GM19238 (cell line): ENCODE results near the gene BMP6.

ENCODE experiments used
- DNase-seq: peaks from one replicate; pipeline ENCODE4 v3.0.0; 2011; ENCODE audit warnings: low spot score; ENCODE audit not compliant: insufficient read length

Gene BMP6

DNA sequence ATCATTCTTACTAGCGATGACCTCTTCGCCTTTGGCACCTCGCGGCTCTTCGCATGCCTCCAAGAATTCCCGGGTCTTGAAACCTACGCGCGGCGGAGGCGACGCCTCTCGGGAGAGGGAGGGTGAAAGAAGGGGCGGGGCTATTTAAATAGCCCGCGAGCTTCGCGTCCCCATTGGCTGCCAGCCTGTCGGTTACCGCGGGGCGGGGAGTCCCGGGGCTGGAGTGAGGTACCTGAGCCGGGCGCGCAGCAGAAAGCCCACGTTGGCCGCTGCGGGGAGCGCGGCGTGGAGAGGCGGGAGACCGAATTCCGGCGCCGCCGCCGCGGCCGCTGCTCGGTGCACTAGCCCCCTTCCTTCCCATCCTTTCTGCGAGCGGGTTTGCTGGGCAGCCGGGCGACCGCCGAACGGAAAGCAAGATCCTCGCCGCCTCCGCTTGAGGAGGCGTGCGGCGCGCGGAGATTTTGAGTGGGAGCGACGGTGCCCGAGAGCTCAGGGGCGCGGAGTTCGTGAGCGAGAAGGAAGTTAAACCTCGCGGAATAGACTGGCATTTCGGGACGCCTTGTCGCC is at the start of gene BMP6:
TSS of gene BMP6 (plus strand) at position 251 of the 567 bp plus-strand sequence. CDS start 857 bp downstream, outside the sequence.
- DNase-seq, result peak; percentile 85

DNA sequence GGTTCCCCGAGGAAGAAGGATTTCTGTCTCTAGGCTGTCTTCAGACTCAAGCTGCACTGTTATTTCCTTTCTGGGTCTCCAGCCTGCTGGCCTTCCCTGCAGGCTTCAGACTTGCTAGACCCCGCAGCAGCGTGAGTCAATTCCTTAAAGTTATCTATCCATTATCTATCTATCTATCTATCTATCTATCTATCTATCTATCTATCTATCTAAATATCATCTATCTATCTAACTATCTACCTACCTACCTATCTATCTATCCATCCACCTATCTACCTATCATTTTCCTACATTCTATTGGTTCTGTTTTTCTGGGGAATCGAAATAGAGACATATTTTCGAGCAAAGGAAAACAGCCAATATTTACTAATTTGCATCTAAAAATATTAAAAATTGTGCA is 48.7 kb upstream of the BMP6 start:
- DNase-seq, result no peak

DNA sequence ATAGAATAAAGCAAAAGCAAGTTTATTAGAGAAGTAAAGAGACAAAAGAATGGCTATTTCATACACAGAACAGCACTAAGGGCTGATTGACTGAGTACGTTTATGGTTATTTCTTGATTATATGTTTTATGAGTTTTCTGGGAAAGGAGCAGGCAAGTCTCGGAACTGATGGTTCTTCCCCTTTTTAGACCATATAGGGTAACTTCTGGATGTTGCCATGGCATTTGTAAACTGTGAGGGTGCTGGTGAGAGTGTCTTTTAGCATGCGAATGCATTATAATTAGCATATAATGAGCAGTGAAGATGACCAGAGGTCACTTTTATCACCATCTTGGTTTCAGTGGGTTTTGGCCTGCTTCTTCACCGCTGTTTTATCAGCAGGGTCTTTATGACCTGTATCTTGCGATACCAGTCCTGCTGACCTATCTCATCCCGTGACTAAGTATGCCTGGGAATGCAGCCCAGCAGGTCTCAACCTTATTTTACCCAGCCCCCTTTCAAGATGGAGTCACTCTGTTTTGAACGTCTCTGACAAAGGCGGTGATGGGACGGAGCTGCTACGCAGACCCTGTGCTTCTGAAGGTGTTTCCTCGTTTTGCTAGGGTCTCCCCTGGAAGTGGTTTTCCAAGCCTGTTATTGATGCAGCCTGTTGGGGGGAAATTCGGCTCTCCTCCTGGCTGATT is 45.4 kb upstream of the BMP6 start:
- DNase-seq, result no peak

- no peak for DNase-seq
These were observed 44.5 kb upstream of the BMP6 start for GRCh38 chr6:7681449-7681848.

GRCh38 chr6:7684076-7684475 is 41.8 kb upstream of the BMP6 start:
- no peak for DNase-seq

DNA sequence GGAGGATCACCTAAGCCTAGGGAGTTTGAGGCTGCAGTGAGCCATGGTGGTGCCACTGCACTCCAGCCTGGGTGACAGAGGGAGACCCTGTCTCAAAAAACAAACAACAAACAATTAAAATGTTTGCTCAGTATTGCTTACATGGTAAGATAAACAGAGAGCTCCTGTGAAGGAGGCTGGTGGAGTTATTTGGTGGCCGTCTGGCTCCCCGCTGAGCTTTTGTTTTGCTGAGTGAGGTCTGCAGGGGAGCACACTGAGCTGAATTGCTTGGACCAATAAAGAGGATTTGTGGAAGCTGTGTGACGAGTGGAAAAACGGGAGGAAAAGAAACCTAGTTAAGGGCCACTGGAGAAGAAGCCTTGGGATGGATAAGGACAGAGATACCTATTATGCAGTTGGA is 41.1 kb upstream of the BMP6 start:
- DNase-seq, result no peak

DNA sequence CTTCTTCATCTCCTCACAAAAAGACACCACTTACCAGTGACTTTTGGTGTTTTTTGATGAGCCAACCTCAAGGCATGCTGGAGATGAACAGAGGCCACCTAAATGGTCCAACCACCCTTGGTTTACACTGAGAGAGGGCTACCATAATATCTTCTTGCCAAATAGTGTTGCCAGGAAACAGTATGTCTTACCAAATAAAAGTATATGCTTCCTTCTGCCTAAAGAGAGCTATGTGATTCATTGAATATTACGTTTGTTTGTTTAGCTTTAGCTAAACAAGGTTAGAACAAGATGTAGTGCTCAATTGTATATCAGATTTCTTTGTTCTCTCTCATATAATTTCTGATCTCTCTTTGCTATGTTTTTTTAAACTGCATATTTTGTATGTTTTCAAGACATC is 40.6 kb upstream of the BMP6 start:
- no peak for DNase-seq

DNA sequence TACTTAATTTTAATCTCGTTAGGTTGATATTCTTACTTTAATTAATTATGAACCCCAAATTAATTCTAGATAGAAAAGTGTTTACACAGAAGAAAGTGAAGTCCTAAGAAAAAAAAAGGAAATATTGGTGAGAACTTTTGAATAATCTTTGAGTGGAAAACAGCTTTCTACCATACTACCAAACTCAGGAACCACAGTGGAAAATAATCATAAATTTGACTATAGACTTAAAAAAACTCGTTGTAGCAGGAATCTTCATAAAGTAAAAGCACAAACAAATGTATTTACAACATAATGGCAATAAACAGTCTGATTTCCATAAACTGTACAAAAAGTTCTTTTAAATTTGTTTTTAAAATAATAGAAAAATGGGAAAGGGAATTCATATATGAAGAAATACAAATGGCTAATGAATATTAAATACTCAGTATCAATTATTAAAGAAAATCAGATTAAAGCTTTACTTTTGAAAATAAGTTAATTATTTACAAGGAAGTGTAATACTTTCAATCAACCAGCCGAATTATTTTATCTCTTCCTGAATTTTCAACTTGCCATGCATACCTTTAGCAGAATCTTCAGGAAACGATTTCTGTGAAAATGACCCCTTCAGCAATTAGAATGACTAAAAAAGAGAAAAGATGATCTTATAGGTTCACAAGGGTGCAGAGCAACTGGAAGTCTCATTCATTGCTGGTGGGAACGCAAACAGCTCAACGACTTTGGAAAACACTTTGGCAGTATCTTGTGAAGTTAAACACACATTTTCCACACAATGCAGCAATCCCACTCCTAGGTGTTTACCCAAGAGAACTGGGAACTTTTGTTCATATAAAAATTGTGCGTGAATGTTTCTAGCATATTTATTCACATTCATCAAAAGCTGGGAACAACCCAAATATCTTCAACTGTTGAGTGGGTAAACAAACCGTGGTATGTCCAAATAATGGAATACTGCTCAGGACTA is 38.5 kb upstream of the BMP6 start:
- no peak for DNase-seq

GRCh38 chr6:7691021-7691420 is 34.9 kb upstream of the BMP6 start:
- no peak for DNase-seq

DNA sequence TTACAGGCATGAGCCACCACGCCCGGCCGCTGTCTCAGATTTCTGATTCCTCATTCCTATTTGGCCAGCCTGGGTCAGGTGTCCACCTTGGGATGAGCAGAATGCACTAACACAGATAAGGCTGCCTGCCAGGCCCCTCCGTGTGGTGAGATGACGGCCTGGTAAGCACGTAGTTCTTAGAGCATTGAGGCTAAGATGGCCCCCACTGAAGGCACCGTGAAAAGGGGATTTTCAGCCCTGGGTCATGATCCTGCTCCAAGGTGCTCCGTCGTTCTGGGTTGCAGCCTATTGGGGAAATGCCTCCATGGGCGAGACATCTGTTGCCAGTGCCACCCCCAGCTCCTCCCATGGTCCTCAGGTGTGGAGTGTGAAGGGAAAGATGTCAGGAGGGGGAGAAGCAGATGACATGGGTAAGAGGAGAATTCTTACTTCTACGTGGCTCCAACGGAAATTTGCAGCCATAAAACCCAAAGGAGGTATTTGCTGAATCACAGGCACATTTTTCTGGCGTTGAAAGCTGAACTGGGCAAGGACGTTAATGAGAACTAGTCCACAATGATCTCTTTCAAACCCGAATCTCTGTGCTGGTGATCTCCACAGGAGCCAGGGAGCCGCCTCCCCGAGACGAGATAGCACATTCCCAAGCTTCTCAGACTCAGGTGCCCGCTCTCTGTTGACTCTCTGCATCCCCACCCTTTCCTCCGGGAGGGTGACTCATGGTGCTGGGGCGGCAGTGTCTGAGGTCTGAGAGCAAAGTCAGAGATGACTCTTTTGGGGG is 34.0 kb upstream of the BMP6 start:
- no peak for DNase-seq

DNA sequence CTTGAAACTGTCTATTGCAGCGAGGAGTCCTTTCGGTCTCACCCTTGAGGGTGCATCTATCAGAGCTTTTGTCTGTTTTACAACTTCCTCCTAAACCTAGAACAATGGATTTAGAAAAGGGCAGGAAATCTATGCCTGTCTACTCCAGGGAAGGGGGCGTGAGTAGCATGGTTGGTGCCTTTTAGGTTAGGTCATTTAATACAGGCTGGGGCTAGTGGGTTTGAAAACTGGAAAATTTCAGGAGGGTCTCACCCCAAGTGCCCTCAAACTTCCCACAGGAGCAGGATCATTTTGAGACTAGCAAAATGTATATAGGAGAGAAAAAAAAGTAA is 33.5 kb upstream of the BMP6 start:
- DNase-seq, result no peak

DNA sequence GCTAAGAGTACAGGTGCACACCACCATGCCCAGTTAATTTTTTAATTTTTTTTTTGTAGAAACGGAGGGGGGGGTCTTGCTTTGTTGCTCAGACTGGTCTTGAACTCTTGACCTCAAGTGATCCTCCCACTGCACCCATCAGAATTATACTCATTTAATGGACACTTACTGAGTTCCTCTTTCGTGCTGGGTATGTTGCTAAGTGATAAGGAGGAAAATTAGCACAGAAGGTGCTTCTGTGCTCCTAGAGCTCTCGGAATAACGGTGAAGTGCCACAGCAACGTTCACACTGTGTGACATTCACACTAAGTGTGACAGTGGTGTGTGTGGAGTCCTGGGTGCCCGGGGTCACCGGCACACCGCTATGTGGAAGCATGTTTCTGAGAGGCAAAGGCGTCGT is 32.1 kb upstream of the BMP6 start:
- DNase-seq, result no peak

GRCh38 chr6:7696061-7696460 is 29.8 kb upstream of the BMP6 start:
- no peak for DNase-seq

GRCh38 chr6:7697432-7697819 is 28.5 kb upstream of the BMP6 start:
- no peak for DNase-seq

DNA sequence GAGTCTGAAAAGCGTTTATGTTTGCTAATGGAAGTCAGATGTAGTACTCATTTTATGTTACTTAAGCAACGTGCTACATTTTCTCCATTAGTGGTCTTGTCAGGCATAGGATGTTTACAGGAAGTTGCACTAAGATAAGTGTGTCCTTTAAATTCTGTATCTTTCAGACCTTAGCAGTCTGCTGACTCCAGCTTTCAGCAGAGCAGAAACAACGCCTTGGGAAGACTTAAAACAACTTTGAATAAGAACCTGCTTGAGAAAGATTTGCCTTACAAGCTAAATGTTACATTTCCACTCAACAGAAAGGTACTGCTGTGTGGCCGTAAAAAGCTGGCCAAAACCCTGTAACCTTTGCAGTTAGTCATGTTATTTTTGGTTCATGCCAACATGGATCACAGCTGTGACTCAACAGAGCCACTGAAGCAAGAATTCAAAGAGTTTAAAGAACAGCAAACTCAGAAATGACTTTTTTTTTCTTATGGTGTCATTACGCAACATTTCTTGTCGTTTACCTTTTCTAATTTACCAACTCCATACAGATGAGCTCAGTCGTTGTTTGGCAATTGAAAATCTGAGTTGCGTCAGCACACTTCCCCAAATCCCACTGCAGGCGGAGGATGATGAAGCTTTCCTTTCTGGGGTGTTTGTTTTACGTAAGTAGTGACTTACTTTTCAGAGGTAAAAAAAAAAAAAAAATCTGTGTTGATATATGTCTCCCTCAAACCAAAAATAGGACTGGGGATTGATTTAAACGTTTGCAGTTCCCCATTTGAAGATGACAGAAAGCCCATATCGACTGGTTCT is 27.9 kb upstream of the BMP6 start:
- DNase-seq, result no peak

DNA sequence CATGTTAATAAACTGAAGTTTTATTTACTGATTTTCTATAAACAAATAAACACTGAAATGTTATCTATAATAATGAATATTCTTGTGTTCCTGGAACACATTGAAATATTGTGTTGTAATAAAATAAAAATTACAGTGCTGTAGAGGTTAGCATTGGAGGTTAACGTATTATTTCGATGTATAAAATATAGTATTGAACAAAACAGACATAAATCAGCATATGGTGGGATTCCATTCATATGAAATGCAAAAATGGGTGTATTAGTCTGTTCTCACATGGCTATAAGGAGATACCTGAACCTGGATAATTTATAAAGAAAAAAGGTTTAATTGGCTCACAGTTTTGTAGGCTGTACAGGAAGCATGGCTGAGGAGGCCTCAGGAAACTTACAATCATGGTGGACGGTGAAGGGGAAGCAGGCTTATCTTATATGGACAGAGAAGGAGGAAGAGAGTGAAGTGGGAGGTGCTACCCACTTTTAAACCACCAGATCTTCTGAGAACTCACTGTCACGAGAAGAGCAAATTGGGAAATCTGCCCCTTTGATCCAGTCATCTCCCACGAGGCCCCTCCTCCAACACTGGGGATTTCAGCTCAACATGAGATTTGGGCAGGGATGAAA is 24.6 kb upstream of the BMP6 start:
- DNase-seq, result no peak

DNA sequence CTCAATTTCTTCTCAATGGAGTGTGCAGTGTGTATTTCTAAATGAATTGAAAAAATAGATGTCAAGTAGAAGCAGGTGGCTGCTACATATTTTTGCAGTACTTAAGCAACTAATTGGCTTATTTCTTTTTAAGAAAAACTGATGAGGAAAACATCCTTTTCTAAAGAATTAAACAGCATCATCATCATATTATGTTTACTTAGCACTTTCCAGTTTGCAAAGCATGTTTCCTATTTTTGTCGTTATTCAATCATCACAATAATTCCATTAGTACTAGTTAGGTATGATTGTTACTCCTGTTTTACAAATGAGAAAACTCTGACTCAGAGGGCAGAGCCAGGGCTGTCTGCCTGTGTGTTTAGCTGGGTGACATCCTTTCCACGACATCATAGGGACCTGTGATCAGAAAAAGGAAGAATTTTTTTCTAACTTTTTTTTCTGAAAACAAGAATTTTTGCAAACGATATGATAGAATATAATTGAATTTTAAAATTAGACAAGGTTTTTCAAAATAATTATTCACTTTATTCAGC is 22.7 kb upstream of the BMP6 start:
- DNase-seq, result no peak

- no peak for DNase-seq
These were observed 20.4 kb upstream of the BMP6 start for GRCh38 chr6:7705483-7705882.

GRCh38 chr6:7706269-7706668 is 19.6 kb upstream of the BMP6 start:
- no peak for DNase-seq

- DNase-seq, result no peak
These were observed 18.1 kb upstream of the BMP6 start for GRCh38 chr6:7707787-7708186.
